Brain microvascular endothelial cell (primary cell): ENCODE measurements around the gene EPOP.
"Not testable (repeated sequence)": the region's sequence is repeated elsewhere in the genome, so short reads cannot be mapped to it uniquely, and the experiment has no call there.

ENCODE experiments used
- DNase-seq: peaks from one replicate; pipeline ENCODE4 v3.0.0-alpha.2; 2020
- H3K27ac ChIP-seq: fragments of 250-450 bp; sonication (Bioruptor Pico); 2 replicates; pipeline ENCODE4 v1.5.1; 2020; ENCODE audit warnings: mild to moderate bottlenecking, moderate library complexity
- H3K27me3 ChIP-seq: fragments of 250-450 bp; sonication (Bioruptor Pico); replicated peaks from 2 replicates; pipeline ENCODE4 v1.5.1; 2020; ENCODE audit warnings: mild to moderate bottlenecking
- H3K36me3 ChIP-seq: fragments of 250-450 bp; sonication (Bioruptor Pico); replicated peaks from 2 replicates; pipeline ENCODE4 v1.5.1; 2020; ENCODE audit warnings: mild to moderate bottlenecking
- H3K4me3 ChIP-seq: 2 replicates; pipeline ENCODE4 v1.5.1; 2011; ENCODE audit warnings: low read depth, mild to moderate bottlenecking, control low read depth, low read length, moderate library complexity
- CTCF ChIP-seq: IDR thresholded peaks from 2 replicates; pipeline ENCODE4 v1.5.1; 2011; ENCODE audit warnings: low read depth, mild to moderate bottlenecking, moderate library complexity, low read length, control low read depth, inconsistent platforms; ENCODE audit errors: missing control alignments
- in situ Hi-C: cut with HindIII; loops from 2 replicates; pipeline ENCODE4 v1.10.0; 2017; ENCODE audit warnings: low sequenced_read_pairs, low pct_ligation_motif_present

The EPOP gene

GRCh38 chr17:38625482-38625881, 49.3 kb downstream of the EPOP start:
- in situ Hi-C loops, result no loop called here
- DNase-seq, result no peak
- no peak overlapping the region for H3K4me3 ChIP-seq
- no peaks in the 10 kb centered on the region for H3K36me3 ChIP-seq
- H3K27me3 ChIP-seq, result peaks cover 9% of the 10 kb centered on the region
- no peak for TF ChIP-seq CTCF
- no peak overlapping the region for H3K27ac ChIP-seq

GRCh38 chr17:38624782-38625355, 49.9 kb downstream of the EPOP start:
- H3K4me3 ChIP-seq, DNase-seq, H3K27me3 ChIP-seq, H3K36me3 ChIP-seq, H3K27ac ChIP-seq, in situ Hi-C loops: not testable (repeated sequence)
